HG02678 (cell line): ENCODE measurements around the gene TNFRSF19.

Experiments
- ATAC-seq: cut with Tn5 transposase; IDR thresholded peaks from one replicate; pipeline ENCODE4 v1.9.1; 2021; ENCODE audit warnings: mild to moderate bottlenecking, moderate library complexity; ENCODE audit not compliant: unreplicated experiment

The TNFRSF19 gene

GRCh38 chr13:23600534-23600933, 30.3 kb downstream of the TNFRSF19 start:
- ATAC-seq, result no peak

DNA sequence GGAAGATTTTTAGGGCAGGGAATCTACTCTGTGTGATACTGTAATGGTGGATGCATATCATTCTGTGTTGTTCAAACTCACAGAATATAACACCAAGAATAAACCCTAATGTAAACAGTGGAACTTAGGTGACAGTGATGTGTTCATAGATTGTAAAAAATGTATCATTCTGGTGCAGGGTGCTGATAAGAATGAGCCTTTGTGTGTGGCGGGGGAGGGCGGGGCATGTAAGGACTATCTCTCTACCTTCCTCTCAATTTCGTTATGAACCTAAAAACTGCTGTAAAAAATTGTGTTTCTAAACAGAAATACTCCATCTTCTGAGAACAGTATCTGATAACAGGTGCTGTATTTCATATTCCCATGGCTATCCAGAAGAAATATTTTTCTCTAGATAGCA, 35.6 kb downstream of the TNFRSF19 start:
- ATAC-seq, result no peak

DNA sequence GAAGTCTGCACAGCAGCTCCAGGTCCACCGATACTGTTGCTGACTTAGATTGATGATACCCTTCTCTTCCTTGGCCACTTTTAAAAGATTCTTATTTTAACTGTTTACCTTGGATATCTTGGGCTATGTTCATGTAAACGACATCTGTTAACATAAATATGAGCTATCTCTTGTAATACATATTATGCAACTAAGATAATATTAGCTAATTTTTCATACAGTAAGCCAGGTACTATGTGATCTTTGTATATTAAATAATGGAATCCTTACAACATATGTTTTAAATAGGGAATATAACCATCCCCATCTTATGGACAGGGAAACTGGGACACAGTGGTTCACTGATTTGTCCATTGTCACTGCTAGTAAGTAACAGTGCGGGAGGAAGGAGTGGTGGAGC, 37.9 kb downstream of the TNFRSF19 start:
- no peak for ATAC-seq

GRCh38 chr13:23608701-23609413, 38.6 kb downstream of the TNFRSF19 start:
- ATAC-seq, result peak; percentile 15

DNA sequence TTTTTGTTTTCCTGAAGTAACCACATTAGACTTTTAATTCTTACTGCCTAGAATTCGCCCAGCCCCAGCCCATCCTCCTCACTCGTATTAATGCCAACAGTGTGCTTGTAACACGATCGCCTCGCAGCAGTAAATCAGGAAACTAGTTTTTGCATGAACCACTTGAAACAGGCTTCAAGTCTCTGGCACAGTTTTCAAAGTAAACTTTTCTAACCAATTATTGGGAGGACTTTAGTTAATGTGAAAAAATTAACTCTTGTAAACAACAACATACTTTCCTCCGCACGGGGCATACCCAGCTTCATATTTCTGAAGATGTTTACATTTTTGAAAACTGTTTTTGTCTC, 39.2 kb downstream of the TNFRSF19 start:
- peak; percentile 32 for ATAC-seq

- peak; percentile 48 for ATAC-seq
Measured at GRCh38 chr13:23609874-23610576, 39.8 kb downstream of the TNFRSF19 start.

GRCh38 chr13:23610966-23611491, 40.8 kb downstream of the TNFRSF19 start:
- ATAC-seq, result no peak

GRCh38 chr13:23612182-23612581, 42.0 kb downstream of the TNFRSF19 start:
- no peak for ATAC-seq

DNA sequence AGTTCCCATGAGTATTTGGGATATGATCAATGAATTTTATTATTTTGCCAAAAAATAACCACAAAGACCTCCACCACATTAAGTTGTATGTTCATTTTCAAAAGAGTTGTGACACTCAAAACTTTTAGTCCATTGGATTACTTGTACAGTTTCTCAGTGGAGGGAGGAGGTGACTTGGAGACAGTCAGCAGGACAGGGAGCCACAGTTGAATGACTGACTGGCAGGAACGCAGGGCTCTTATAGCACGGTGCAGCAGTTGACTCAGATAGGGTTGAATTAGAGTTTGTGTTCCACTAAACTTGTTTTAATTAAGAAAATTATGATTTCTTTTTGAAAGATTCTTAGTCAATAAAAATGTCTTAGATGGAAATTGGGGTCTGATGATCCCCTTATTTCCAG, 42.5 kb downstream of the TNFRSF19 start:
- no peak for ATAC-seq

- ATAC-seq, result no peak
Measured at GRCh38 chr13:23613596-23613995, 43.4 kb downstream of the TNFRSF19 start.

- no peak for ATAC-seq
Measured at GRCh38 chr13:23615395-23616081, 45.3 kb downstream of the TNFRSF19 start.

- no peak for ATAC-seq
Measured at GRCh38 chr13:23616228-23616627, 46.0 kb downstream of the TNFRSF19 start.

- no peak for ATAC-seq
Measured at GRCh38 chr13:23617551-23618024, 47.4 kb downstream of the TNFRSF19 start.

DNA sequence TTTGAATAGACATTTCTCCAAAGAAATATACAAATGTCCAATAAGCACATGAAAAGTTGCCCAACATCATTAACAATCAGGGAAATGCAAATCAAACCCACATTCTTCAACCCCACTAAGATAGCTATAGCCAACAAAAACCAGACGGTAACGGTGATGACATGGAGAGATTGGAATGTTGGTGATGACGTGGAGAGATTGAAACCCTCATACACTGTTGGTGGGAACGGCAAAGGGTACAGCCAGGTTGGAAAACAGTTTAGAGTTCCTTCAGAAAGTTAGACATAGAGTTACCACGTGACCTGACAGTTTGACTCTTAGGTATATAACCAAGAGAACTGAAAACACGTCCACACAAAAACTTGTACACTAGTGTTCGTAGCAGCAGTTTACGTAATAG, 48.1 kb downstream of the TNFRSF19 start:
- no peak for ATAC-seq

- ATAC-seq, result no peak
Measured at GRCh38 chr13:23619068-23619855, 49.0 kb downstream of the TNFRSF19 start.

DNA sequence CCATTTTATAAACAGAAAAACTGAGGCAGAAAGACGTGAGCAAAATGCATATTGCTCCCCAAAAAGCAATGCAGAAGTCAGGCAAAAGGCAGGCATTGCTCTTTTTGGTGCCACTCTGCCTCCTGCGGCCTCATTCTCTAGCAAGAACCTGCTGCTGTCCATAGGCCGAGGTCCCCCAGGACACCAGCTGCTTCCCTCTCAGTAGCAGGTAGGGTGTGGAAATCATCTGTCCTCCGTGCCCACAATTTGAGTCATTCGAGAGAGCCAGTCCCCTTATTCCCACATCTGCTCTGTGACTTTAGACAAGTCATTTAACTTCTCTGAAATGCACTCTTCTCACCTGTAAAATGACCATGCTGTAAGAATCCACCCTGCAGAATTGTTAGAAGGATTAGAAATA, 50.0 kb downstream of the TNFRSF19 start:
- ATAC-seq, result no peak

DNA sequence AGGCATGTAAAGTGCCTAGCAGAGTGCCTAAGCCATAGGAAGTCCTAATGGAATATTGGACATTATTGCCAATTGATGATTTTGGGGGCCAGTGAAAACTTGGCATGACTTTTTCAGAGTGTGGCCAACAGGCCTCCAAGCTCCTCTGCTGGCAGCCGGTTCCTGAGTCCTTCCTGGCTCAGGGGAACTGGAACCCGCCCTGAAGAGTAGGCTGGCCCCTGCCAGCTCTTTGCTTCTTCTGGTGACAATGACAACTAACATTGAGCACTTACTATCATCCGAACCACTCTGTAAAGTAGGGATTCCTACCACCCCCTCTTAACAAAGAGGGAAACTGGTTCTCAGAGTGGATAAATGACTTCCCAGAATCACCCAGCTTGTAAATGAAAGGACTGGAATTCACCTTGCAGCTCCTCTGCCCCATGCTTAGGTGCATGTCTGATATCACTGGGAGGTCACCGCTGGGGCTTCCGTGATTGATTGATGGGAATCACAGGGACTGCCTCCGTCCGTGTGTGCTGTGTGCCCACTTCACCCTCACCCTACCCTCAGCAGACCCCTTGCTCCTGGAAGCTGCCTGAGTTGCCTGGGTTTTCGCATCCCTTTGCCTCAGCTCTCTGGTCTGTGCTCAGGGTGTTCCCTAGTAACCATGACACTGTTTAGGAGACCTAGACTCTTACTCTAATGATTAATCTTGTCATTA, 50.6 kb downstream of the TNFRSF19 start:
- no peak for ATAC-seq

DNA sequence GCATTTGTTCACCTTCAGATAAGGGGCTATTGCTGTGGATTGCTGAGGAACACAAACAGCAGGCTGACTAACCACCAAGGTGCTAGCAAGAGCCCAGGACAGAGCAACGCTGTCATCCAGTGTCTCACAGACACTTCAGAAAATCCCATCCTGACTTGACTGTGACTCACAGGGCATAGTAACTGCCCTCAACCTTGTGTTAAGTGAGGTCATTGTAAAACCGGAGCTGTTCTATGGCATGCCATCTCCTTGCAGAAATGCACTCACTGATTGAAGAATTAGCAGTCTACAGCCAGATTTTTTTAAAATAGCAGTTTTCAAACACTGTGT, 51.1 kb downstream of the TNFRSF19 start:
- ATAC-seq, result no peak

- ATAC-seq, result no peak
Measured at GRCh38 chr13:23622985-23623384, 52.8 kb downstream of the TNFRSF19 start.

DNA sequence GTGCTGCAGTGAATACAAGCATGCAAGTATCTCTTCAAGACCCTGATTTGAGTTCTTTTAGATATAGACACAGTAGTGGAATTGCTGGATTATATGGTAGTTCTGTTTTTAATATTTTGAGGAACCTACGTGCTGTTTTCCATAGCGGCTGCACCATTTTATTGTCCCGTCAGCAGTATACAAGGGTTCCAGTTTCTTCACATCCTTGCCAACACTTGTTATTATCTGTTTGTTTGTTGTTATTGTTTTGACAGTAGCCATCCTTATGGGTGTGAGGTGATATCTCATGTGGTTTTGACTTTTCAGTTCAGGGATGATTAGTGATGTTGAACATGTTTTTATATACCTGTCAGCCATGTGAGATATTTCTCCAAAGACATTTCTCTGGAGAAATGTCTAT, 53.2 kb downstream of the TNFRSF19 start:
- ATAC-seq, result no peak
